Large intestine (tissue), 3 donors: ENCODE measurements around the gene GNAQ. TPM values are rescaled to one million over a fixed set of nuclear protein-coding genes. Genes with fewer than 3 reads are reported as not detected.
A peak's percentile ranks its signal among the peaks of the same experiment; 100 is the strongest.

Source experiments
- DNase-seq, 2 donors: peaks; one replicate each; pipeline versions ENCODE4 v3.0.0 to v3.0.0-alpha.2; 2013
- H3K27ac ChIP-seq: one replicate; pipeline ENCODE4 v1.5.1; 2013; ENCODE audit warnings: low read length
- H3K27me3 ChIP-seq: 2 replicates; pipeline ENCODE4 v1.6.1; 2013; ENCODE audit warnings: low read length; ENCODE audit not compliant: control insufficient read depth, insufficient read depth
- H3K36me3 ChIP-seq: 2 replicates; pipeline ENCODE4 v1.6.1; 2013; ENCODE audit warnings: low read length; ENCODE audit not compliant: control insufficient read depth, insufficient read depth
- H3K4me1 ChIP-seq: one replicate; pipeline ENCODE4 v1.6.1; 2013; ENCODE audit warnings: low read length; ENCODE audit not compliant: control insufficient read depth, insufficient read depth
- H3K4me3 ChIP-seq: one replicate; pipeline ENCODE4 v1.5.1; 2013; ENCODE audit warnings: low read length
- H3K9me3 ChIP-seq: one replicate; pipeline ENCODE4 v1.6.1; 2013; ENCODE audit warnings: mild to moderate bottlenecking, low read depth, low read length, moderate library complexity; ENCODE audit not compliant: control insufficient read depth
- WGBS: methylation state at CpG from one replicate; pipeline ENCODE4 v1.1.5; 2013; ENCODE audit warnings: low lambda C conversion rate; ENCODE audit not compliant: insufficient coverage; 5-methylcytosine and 5-hydroxymethylcytosine counted together
- polyA plus RNA-seq: library from polyadenylated mRNA; unstranded; fragments of 120-200 nt; gene quantifications from one replicate; pipeline ENCODE4 v1.2.1, GENCODE V29; 2013

The GNAQ gene
- polyA plus RNA-seq, 1 donor = 34.0 TPM

DNA sequence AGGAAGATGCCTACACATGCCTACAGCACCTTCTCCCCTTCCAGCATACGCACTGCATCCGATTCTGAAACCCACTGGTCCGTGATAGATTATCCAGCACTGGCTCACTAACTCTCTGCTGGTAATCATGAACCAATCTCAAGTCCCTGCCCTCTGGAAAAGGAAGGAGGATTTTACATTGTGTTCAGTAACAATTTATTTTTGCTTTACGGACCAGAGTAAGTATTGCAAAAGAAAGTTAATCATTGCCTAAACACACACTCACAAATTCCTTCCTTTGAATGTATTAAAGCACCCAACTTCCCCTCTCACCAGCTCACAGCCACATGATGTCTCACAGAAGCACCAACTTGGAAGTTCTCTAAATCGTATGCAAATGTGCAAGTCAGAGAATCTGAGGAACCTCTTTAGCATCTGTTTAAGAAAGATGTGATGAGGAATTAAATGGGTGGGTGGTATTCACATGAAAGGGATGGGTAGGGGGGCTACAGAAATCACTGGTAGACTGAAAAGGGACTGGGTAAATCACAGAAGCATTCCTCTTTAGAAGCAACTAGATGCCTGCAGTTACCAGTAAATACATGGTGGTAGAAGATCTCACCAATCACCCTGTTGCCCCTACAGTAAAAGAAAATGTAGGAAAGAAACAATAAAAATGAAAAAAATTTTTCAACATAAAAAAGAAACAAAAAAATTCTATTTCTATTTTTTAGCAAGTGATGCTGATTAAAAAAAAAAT is 8.4 kb downstream of the GNAQ start:
- Histone ChIP-seq H3K27me3 (no peaks in the 10 kb centered on the region), H3K36me3 (no peaks in the 10 kb centered on the region), H3K9me3 (no peaks in the 10 kb centered on the region), H3K4me1 (peaks cover 3% of the 10 kb centered on the region), H3K4me3 (no peak overlapping the region), H3K27ac (no peak overlapping the region)
- no CpG with 5 or more reads among the region's 5 CpGs for WGBS
- peak; percentile 66 to 75 for DNase-seq

DNA sequence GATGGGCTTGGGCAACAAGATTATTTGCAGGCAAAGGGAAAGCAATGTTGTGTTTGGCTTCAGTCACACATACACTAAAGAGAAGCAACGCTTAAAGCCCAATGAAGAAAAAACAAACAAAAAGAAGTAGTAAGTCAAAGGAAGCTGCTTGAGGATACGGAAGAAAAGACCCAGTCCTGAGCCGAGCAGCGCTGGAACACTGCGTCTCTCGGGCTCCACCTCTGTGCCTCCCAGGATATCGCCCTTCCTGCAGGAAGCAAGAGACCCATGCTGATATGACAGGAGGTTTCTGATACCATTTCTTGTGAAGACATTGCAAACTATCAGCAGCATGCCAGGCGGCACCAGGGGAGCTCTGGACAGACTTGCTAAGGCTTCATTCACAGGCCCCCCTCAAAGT is 9.9 kb downstream of the GNAQ start:
- H3K9me3 ChIP-seq = no peaks in the 10 kb centered on the region
- no peaks in the 10 kb centered on the region for H3K36me3 ChIP-seq
- peaks cover 3% of the 10 kb centered on the region for H3K4me1 ChIP-seq
- no peak overlapping the region for H3K4me3 ChIP-seq
- no CpG with 5 or more reads among the region's 8 CpGs for WGBS
- H3K27me3 ChIP-seq = no peaks in the 10 kb centered on the region
- no peak overlapping the region for H3K27ac ChIP-seq
- DNase-seq = peak in 1 of 2 donors; percentile 31

DNA sequence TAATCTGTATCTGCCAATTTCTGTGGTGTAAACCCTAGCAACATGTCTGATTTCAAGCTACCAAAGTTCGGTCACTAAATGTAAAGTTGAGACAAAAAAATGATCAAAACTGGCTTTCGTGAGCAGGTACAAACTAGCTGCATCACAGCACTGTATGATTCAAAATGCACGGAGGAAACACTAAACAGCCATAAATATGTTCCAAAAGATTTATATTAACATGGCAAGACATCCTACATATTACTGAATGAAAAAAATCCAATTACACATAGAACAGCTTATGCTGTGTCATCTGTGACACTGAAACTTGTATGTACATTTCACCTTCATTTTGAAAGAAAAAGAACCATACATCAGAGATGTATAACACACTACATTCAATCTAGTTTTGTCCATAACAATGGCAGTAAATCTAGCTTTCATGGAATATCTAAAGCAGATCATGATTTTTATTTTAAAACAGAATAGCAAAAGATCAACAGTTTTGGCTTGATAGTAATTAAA is 14.4 kb downstream of the GNAQ start:
- WGBS = no CpG with 5 or more reads among the region's 3 CpGs
- H3K4me1 ChIP-seq = no peaks in the 10 kb centered on the region
- H3K27ac ChIP-seq = no peak overlapping the region

DNA sequence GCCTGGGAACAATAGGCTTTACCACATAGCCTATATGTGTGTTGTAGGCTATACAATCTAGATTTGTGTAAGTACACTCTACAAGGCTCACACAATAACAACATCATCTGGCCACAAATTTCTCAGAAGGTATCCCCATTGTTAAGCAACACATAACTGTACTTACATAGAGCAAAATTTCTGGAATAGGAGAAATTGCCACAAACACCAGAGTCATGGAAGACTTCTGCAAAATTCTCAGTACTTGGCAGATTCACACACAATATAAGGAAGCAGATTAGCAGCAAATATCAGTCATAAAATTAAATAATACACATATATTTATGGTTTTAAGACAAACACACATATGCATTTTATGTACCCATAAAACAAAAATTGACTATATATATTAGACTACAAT is 16.4 kb downstream of the GNAQ start:
- no peaks in the 10 kb centered on the region for H3K27me3 ChIP-seq
- no peaks in the 10 kb centered on the region for H3K4me1 ChIP-seq
- H3K27ac ChIP-seq = no peak overlapping the region
- no peaks in the 10 kb centered on the region for H3K36me3 ChIP-seq
- H3K4me3 ChIP-seq = no peak overlapping the region
- H3K9me3 ChIP-seq = no peaks in the 10 kb centered on the region
- DNase-seq = no peak

More for the DNA sequence above, 14.4 kb downstream of the GNAQ start:
- Histone ChIP-seq H3K36me3 (no peaks in the 10 kb centered on the region), H3K9me3 (no peaks in the 10 kb centered on the region), H3K4me3 (no peak overlapping the region), H3K27me3 (no peaks in the 10 kb centered on the region)
- DNase-seq = no peak

DNA sequence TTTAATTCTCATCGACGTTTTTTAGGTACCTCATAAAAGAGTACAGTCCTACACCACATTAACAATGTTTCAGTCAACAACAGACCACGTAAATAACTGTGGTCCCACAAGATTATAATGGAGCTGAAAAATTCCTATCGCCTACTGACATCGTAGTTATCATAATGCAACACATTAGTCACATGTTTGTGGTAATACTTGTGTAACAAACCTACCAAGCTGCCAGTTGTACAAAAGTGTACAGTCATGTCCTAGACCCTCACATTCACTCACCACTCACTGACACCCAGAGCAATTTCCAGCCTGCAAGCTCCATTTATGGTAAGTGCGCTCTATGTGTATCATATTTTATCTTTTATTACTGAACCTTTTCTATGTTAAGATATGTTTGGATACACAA is 16.8 kb downstream of the GNAQ start:
- Histone ChIP-seq H3K36me3 (no peaks in the 10 kb centered on the region), H3K4me3 (no peak overlapping the region), H3K27me3 (no peaks in the 10 kb centered on the region), H3K9me3 (no peaks in the 10 kb centered on the region), H3K27ac (no peak overlapping the region), H3K4me1 (no peaks in the 10 kb centered on the region)
- DNase-seq = no peak
- no CpG with 5 or more reads among the region's 6 CpGs for WGBS

DNA sequence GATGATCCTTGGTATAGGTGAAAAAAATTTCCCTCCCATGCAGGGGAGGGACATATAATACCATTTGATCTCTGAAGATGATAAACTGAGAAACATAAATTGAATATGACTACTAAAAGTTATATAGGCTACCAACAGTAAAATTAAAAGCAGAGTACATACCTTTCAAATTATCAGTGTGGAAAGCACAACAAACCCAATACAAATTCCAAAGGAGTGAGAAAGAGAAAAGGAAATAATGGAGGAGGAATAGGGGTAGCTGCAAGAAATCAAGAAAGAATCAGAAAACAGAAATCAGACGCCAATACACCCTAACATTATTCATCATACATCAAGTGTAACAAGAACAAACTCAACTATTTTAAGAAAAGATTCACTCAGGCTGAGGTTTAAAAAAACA is 17.7 kb downstream of the GNAQ start:
- Histone ChIP-seq H3K27me3 (no peaks in the 10 kb centered on the region), H3K36me3 (no peaks in the 10 kb centered on the region), H3K27ac (no peak overlapping the region), H3K4me1 (no peaks in the 10 kb centered on the region), H3K9me3 (no peaks in the 10 kb centered on the region), H3K4me3 (no peak overlapping the region)
- DNase-seq = no peak
- WGBS = no CpG with 5 or more reads among the region's 1 CpG

DNA sequence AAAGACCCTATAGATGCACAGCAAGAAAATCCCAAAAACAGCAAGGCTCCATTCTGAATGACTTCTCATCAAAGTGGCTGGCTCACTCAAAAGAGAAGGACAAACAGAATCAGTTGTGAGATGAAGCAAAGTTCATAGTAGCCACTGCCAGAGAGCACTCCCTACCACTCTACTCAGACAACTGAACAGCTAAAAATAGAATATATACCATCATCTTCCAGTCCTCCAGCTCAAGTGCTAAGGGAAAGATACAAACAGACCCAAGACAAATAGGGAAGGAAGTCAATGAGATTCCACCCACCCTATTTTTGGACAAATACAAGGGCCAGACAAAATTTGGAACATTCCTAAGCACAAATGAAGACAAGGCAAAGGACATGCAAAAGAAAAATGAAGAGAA is 20.6 kb downstream of the GNAQ start:
- no peaks in the 10 kb centered on the region for H3K4me1 ChIP-seq
- H3K27ac ChIP-seq = no peak overlapping the region

DNA sequence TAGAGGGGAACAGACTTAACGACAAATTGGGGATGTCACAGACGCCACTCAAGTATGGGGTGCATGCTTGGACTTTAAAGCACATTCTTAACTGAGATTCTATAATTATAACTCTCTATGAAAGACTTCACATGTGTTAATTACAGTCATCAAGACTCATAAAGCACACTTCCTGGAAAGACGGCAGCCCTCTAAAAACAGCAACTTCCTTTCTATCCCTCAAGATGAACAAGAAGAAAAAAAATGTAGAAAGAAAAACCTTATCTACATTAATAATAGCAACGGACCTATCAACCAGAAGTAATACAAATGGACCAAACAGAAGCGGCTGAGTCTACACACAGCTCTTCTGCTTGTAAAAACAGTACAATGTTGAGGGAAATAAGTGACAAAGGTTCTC is 21.2 kb downstream of the GNAQ start:
- DNase-seq = no peak
- no peaks in the 10 kb centered on the region for H3K9me3 ChIP-seq
- H3K36me3 ChIP-seq = no peaks in the 10 kb centered on the region
- no CpG with 5 or more reads among the region's 5 CpGs for WGBS
- H3K27ac ChIP-seq = no peak overlapping the region
- no peak overlapping the region for H3K4me3 ChIP-seq
- no peaks in the 10 kb centered on the region for H3K4me1 ChIP-seq
- H3K27me3 ChIP-seq = no peaks in the 10 kb centered on the region

More for the DNA sequence above, 20.6 kb downstream of the GNAQ start:
- Histone ChIP-seq H3K4me3 (no peak overlapping the region), H3K27me3 (no peaks in the 10 kb centered on the region), H3K9me3 (no peaks in the 10 kb centered on the region), H3K36me3 (no peaks in the 10 kb centered on the region)
- no peak for DNase-seq

DNA sequence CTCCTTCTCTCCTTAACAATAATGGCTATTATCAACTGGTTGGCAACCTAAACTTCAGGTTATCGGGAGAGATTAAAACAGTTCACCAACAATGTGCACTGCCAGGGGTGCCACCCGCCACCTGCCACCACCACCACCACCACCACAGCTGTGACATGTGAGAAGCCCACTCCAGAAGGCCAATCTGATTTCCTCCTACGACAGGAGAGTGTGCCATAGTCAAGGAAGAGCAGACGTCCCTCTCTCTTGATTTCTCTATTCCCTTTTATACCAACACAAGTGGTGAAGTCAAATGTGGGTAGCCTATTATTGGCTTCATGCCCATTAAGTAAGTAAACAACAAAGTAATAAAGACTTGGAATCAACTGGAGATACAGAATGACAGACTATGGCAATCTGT is 22.4 kb downstream of the GNAQ start:
- H3K4me1 ChIP-seq = peaks cover 8% of the 10 kb centered on the region
- WGBS = no CpG with 5 or more reads among the region's 4 CpGs

DNA sequence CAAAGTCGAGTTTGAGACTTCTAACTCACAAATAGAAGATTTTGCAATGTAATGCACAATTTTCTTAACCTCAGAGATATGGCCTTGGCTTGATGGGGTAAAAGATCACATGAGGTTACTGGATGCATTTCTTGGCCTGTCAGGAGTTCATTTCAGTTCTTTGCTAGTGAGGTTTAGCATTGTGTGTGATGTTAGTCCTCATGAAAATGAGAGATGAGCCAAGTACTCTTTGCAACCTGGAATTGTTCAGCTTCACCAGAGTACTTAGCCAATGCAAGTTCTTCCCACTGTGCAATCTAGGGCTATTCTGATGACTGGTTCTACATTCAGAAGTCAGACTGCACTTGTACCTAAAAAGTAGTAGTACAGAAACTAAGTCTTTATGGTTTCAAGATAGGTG is 24.9 kb downstream of the GNAQ start:
- H3K4me1 ChIP-seq = peaks cover 9% of the 10 kb centered on the region

More for the DNA sequence above, 22.4 kb downstream of the GNAQ start:
- Histone ChIP-seq H3K36me3 (no peaks in the 10 kb centered on the region), H3K9me3 (no peaks in the 10 kb centered on the region), H3K27me3 (no peaks in the 10 kb centered on the region), H3K27ac (no peak overlapping the region), H3K4me3 (no peak overlapping the region)
- DNase-seq = no peak

More for the DNA sequence above, 24.9 kb downstream of the GNAQ start:
- Histone ChIP-seq H3K9me3 (no peaks in the 10 kb centered on the region), H3K36me3 (no peaks in the 10 kb centered on the region), H3K27ac (no peak overlapping the region), H3K4me3 (no peak overlapping the region), H3K27me3 (no peaks in the 10 kb centered on the region)
- no CpG with 5 or more reads among the region's 1 CpG for WGBS
- DNase-seq = no peak
